T-cell (primary cell): Measurements from ENCODE around the gene SF3A1. TPM values are rescaled to one million over a fixed set of nuclear protein-coding genes. Genes with fewer than 3 reads are reported as not detected.

Experiments used
- ATAC-seq, 4 experiments: fragments of 200-7000 bp in 3 of 4; fragments of 150-1000 bp in 1 of 4; cut with Tn5 transposase; replicated peaks in 1 of 4; 1 replicate in 3 of 4; 2 replicates in 1 of 4; pipeline ENCODE4 v1.10.0; 2021; ENCODE audit warnings: moderate library complexity in 3 of 4, mild to moderate bottlenecking in 2 of 4, moderate number of reproducible peaks in 1 of 4
- CTCF ChIA-PET, 2 donors: fragments of 300-600 bp; sonication (Branson Sonifier 250); formaldehyde crosslinking; loops; one replicate each; lab custom pipeline; 2022; ENCODE audit warnings: antibody characterized with exemption in 2 of 2; lab: Charles Lee
- POLR2A ChIA-PET, 2 donors: fragments of 300-600 bp; sonication (Branson Sonifier 250); formaldehyde crosslinking; loops; one replicate each; lab custom pipeline; 2022; ENCODE audit warnings: antibody characterized with exemption in 2 of 2; lab: Charles Lee
- DNase-seq, 35 experiments: peaks; one replicate each; pipeline versions ENCODE4 v3.0.0 to v3.0.0-alpha.2; 2013 to 2023
- H3K27ac ChIP-seq: one replicate; pipeline ENCODE4 v1.5.1; 2013; ENCODE audit warnings: low read length
- H3K27me3 ChIP-seq, 2 experiments: replicated peaks in 1 of 2; 1 replicate in 1 of 2; 2 replicates in 1 of 2; pipeline versions ENCODE4 v1.6.1 to v1.7.0; 2013; ENCODE audit warnings: low read length in 1 of 2, mixed read lengths in 1 of 2; ENCODE audit not compliant: control insufficient read depth in 2 of 2, insufficient read depth in 2 of 2; ENCODE audit errors: extremely low read depth in 1 of 2
- H3K36me3 ChIP-seq, 2 donors: 1 replicate in 1 of 2; 2 replicates in 1 of 2; pipeline versions ENCODE4 v1.6.1 to v1.7.0; 2013; ENCODE audit warnings: low read length in 1 of 2; ENCODE audit not compliant: control insufficient read depth in 2 of 2, insufficient read depth in 1 of 2; ENCODE audit errors: extremely low read depth in 1 of 2
- H3K4me1 ChIP-seq, 2 experiments: 1 replicate in 1 of 2; 2 replicates in 1 of 2; pipeline versions ENCODE4 v1.6.1 to v1.7.0; 2013; ENCODE audit warnings: low read length in 2 of 2, mixed read lengths in 1 of 2; ENCODE audit not compliant: insufficient read depth in 2 of 2, control insufficient read depth in 1 of 2; ENCODE audit errors: extremely low read depth in 1 of 2
- H3K4me3 ChIP-seq, 2 donors: 1 replicate in 1 of 2; 2 replicates in 1 of 2; pipeline versions ENCODE4 v1.5.1 to v1.7.0; 2013; ENCODE audit warnings: mild to moderate bottlenecking in 2 of 2, low read length in 1 of 2, moderate library complexity in 1 of 2; ENCODE audit not compliant: control insufficient read depth in 1 of 2; ENCODE audit errors: extremely low read depth in 1 of 2
- H3K9me3 ChIP-seq: 2 replicates; pipeline ENCODE4 v1.7.0; 2013
- H3K27ac Mint-ChIP-seq, 2 donors: one replicate each; pipeline ENCODE4 v1.8.0; 2020 to 2021; ENCODE audit warnings: mild to moderate bottlenecking in 2 of 2, mixed read lengths in 2 of 2
- H3K27me3 Mint-ChIP-seq, 2 donors: one replicate each; pipeline ENCODE4 v1.8.0; 2021 to 2022; ENCODE audit warnings: mixed read lengths in 2 of 2
- H3K36me3 Mint-ChIP-seq: one replicate; pipeline ENCODE4 v1.8.0; 2021; ENCODE audit warnings: mixed read lengths
- H3K4me1 Mint-ChIP-seq, 3 donors: one replicate each; pipeline ENCODE4 v1.8.0; 2020 to 2022; ENCODE audit warnings: mixed read lengths in 3 of 3, mild to moderate bottlenecking in 1 of 3
- H3K4me3 Mint-ChIP-seq, 3 donors: one replicate each; pipeline ENCODE4 v1.8.0; 2020 to 2022; ENCODE audit warnings: mild to moderate bottlenecking in 3 of 3, mixed read lengths in 3 of 3, moderate library complexity in 3 of 3
- H3K9me3 Mint-ChIP-seq, 3 donors: one replicate each; pipeline ENCODE4 v1.8.0; 2020 to 2022; ENCODE audit warnings: mixed read lengths in 3 of 3
- WGBS: methylation state at CpG from one replicate; pipeline ENCODE4 v1.1.5; 2013; ENCODE audit warnings: missing lambda C conversion rate; ENCODE audit not compliant: insufficient coverage; 5-methylcytosine and 5-hydroxymethylcytosine counted together
- total RNA-seq, 35 experiments: library from RNA in 6 of 35; stranded (reverse) in 6 of 35; fragments of 120-200 nt in 1 of 35; gene quantifications; one replicate each; pipeline versions ENCODE4 v1.2.1 to v1.2.4 and lab custom pipeline; 2013 to 2026

Gene SF3A1
- total RNA-seq, 5 donors from 2014 or later (not counting 1 experiment from before 2014, with no cell fraction given), result 272 to 323 (median 292) TPM

DNA sequence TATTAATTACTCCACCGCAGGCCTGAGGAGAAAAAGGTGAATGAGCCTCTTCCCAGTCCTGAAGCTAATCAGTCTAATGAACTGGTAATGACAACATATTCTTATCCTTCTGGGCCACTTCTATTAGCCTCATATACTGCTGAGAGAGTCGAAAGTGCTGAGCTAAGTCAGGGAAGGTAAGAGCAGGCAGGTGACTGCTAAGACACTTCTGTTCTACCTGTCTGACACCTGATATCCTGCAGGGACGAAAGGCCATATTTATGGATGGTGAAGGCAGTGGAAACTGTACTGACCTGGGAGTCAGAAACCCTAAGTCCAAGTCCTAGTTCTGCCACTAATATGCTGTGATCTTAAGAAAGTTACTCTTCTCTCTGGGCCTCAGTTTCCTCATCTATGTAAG lies 33.4 kb downstream of the SF3A1 start:
- DNase-seq (no peak), ATAC-seq (no peak)
- no peaks in the 10 kb centered on the region for H3K9me3 ChIP-seq
- POLR2A ChIA-PET, result interaction anchor here in 1 of 2 donors (0.6 to 1.7 kb wide), 3 partner anchors 9 to 16 kb away, joined by 3 to 5 read pairs (median 5); no protein-coding TSS in a partner anchor
- H3K4me3 ChIP-seq, result no peak overlapping the region
- H3K9me3 Mint-ChIP-seq, result no peaks in the 10 kb centered on the region
- peak overlapping the region; percentile 13 to 87 (median 82) for H3K4me3 Mint-ChIP-seq
- CTCF ChIA-PET, result interaction anchor here (0.9 to 2.3 kb wide), 6 partner anchors 14 to 126 kb away, joined by 3 to 14 read pairs (median 4); partner anchors contain the start of gene CASTOR1 (in 1 of the 2)
- WGBS, result 80% methylated on average over 2 of the region's 3 CpGs
- peaks cover 54 to 89% of the 10 kb centered on the region in 2 experiments for H3K4me1 ChIP-seq
- H3K4me1 Mint-ChIP-seq, result peaks cover 81 to 87% (median 86%) of the 10 kb centered on the region in 3 donors
- H3K36me3 ChIP-seq, result peaks cover 8 to 34% of the 10 kb centered on the region in 2 donors
- peaks cover 25% of the 10 kb centered on the region for H3K36me3 Mint-ChIP-seq
- H3K27me3 Mint-ChIP-seq, result no peaks in the 10 kb centered on the region
- no peak overlapping the region for H3K27ac ChIP-seq
- H3K27me3 ChIP-seq, result no peaks in the 10 kb centered on the region
- H3K27ac Mint-ChIP-seq, result peak overlapping the region; percentile 90 to 91

- H3K27me3 Mint-ChIP-seq, result no peaks in the 10 kb centered on the region
- H3K27ac Mint-ChIP-seq, result peak overlapping the region; percentile 91
- peaks cover 31% of the 10 kb centered on the region for H3K36me3 Mint-ChIP-seq
- DNase-seq, result no peak
- Histone ChIP-seq H3K4me1 (peaks cover 53 to 98% of the 10 kb centered on the region in 2 experiments), H3K4me3 (no peak overlapping the region), H3K27me3 (no peaks in the 10 kb centered on the region), H3K36me3 (peaks cover 8 to 45% of the 10 kb centered on the region in 2 donors), H3K27ac (peak overlapping the region; percentile 33), H3K9me3 (no peaks in the 10 kb centered on the region)
- WGBS, result no CpG with 5 or more reads among the region's 2 CpGs
- H3K9me3 Mint-ChIP-seq, result no peaks in the 10 kb centered on the region
- ATAC-seq, result no peak
- ChIA-PET CTCF (interaction anchor here in 1 of 2 donors (0.7 to 1.6 kb wide), 2 partner anchors 11 to 956 kb away, joined by 3 read pairs; no protein-coding TSS in a partner anchor), POLR2A (interaction anchor here in 1 of 2 donors (0.7 kb wide), 1 partner anchor 94 kb away, joined by 4 read pairs; no protein-coding TSS in a partner anchor)
- peaks cover 87 to 93% (median 92%) of the 10 kb centered on the region in 3 donors for H3K4me1 Mint-ChIP-seq
- peak overlapping the region in 1 of 3 donors; percentile 73 for H3K4me3 Mint-ChIP-seq
These were observed 35.2 kb downstream of the SF3A1 start for GRCh38 chr22:30321461-30321860.

DNA sequence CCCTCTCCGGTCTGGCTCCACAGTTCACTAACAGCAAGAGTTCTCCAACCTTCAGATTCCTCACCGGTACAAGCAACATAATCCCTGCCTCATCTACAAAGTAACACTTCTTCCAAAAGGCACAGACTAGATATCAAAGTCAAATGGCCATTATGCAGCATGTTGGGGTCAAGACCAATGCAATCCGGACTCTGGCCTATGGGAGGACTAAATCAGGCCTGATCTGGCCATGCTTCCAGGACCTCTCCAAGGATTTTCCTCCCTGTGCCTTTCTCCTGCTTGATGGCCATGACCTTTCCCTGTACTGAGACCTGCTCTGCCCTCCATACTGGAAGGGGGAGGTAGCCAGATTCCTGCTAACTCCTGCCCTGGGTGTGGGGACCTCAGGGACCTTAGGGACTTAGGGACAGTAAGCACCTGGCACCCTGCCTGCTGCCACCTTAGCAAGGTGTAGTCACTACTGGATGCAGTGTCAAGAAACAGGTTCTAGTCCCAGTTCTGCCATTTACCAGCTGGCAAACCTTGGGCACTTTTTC lies 36.6 kb downstream of the SF3A1 start:
- peak overlapping the region in 1 of 3 donors; percentile 73 for H3K4me3 Mint-ChIP-seq
- no peak for DNase-seq
- H3K27ac ChIP-seq, result no peak overlapping the region
- ChIA-PET CTCF (no interaction called here), POLR2A (no interaction called here)
- peaks cover 94 to 97% (median 96%) of the 10 kb centered on the region in 3 donors for H3K4me1 Mint-ChIP-seq
- H3K36me3 ChIP-seq, result peaks cover 8 to 49% of the 10 kb centered on the region in 2 donors
- 97% methylated on average over 3 of the region's 3 CpGs for WGBS
- peak overlapping the region; percentile 91 for H3K27ac Mint-ChIP-seq
- H3K9me3 Mint-ChIP-seq, result no peaks in the 10 kb centered on the region
- no peaks in the 10 kb centered on the region for H3K9me3 ChIP-seq
- ATAC-seq, result no peak
- peaks cover 35% of the 10 kb centered on the region for H3K36me3 Mint-ChIP-seq
- H3K4me1 ChIP-seq, result peaks cover 59 to 100% of the 10 kb centered on the region in 2 experiments
- no peaks in the 10 kb centered on the region for H3K27me3 Mint-ChIP-seq
- H3K27me3 ChIP-seq, result no peaks in the 10 kb centered on the region
- no peak overlapping the region for H3K4me3 ChIP-seq

DNA sequence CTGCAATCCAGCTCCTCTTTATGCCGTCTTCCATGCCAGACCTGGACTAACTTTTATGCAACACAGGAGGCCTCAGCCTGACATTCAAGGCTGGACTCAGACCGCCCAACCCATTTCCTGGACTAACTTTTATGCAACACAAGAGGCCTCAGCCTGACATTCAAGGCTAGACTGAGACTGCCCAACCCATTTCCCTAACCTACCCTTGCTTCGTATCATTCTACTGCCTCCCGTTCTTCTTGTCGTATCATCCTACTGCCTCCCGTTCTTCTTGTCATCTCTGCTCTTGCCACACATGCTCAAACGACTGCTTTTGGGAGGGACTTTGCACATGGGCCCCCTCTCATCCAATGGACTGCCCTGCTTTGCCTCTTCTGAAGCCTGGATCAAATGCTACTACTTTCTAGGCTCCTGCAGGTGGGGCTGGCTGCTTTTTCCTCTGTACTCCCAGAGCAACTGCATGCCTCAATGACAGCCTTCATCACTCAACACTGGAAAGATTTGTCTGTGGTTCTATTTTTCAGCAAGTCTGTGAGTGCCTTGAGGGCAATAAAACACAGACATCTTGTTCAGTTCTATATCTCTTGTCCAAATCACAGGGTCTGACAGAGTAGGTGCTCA lies 37.8 kb downstream of the SF3A1 start:
- peaks cover 58 to 100% of the 10 kb centered on the region in 2 experiments for H3K4me1 ChIP-seq
- H3K27me3 ChIP-seq, result no peaks in the 10 kb centered on the region
- Mint-ChIP-seq H3K9me3 (no peaks in the 10 kb centered on the region), H3K4me3 (peak overlapping the region in 1 of 3 donors; percentile 73), H3K36me3 (peaks cover 36% of the 10 kb centered on the region), H3K4me1 (peaks cover 94 to 97% (median 96%) of the 10 kb centered on the region in 3 donors), H3K27me3 (no peaks in the 10 kb centered on the region), H3K27ac (peak overlapping the region; percentile 91)
- ChIA-PET CTCF (interaction anchor here in 1 of 2 donors (1.6 kb wide), 1 partner anchor 9 kb away, joined by 4 read pairs; no protein-coding TSS in a partner anchor), POLR2A (interaction anchor here in 1 of 2 donors (0.5 kb wide), 1 partner anchor 853 kb away, joined by 3 read pairs; no protein-coding TSS in a partner anchor)
- 80% methylated on average over 7 of the region's 7 CpGs for WGBS
- H3K9me3 ChIP-seq, result no peaks in the 10 kb centered on the region
- DNase-seq (no peak), ATAC-seq (peak in 1 of 4 experiments; percentile 44)
- H3K4me3 ChIP-seq, result no peak overlapping the region
- H3K36me3 ChIP-seq, result peaks cover 8 to 47% of the 10 kb centered on the region in 2 donors
- H3K27ac ChIP-seq, result no peak overlapping the region

- Histone ChIP-seq H3K27ac (peak overlapping the region; percentile 6), H3K4me1 (peaks cover 64 to 99% of the 10 kb centered on the region in 2 experiments)
These were observed 38.9 kb downstream of the SF3A1 start for GRCh38 chr22:30317778-30318177.

More at GRCh38 chr22:30317778-30318177, 38.9 kb downstream of the SF3A1 start:
- H3K9me3 ChIP-seq, result no peaks in the 10 kb centered on the region
- peak overlapping the region in 1 of 3 donors; percentile 73 for H3K4me3 Mint-ChIP-seq
- no peaks in the 10 kb centered on the region for H3K27me3 ChIP-seq
- no CpG with 5 or more reads among the region's 1 CpG for WGBS
- ATAC-seq, result no peak
- H3K27me3 Mint-ChIP-seq, result no peaks in the 10 kb centered on the region
- CTCF ChIA-PET, result no interaction called here
- H3K4me3 ChIP-seq, result no peak overlapping the region
- peaks cover 92 to 95% (median 94%) of the 10 kb centered on the region in 3 donors for H3K4me1 Mint-ChIP-seq
- H3K36me3 ChIP-seq, result peaks cover 8 to 45% of the 10 kb centered on the region in 2 donors
- POLR2A ChIA-PET, result interaction anchor here in 1 of 2 donors (0.7 kb wide), 1 partner anchor 14 kb away, joined by 3 read pairs; no protein-coding TSS in a partner anchor
- peak overlapping the region; percentile 91 for H3K27ac Mint-ChIP-seq
- peaks cover 36% of the 10 kb centered on the region for H3K36me3 Mint-ChIP-seq
- no peak for DNase-seq
- H3K9me3 Mint-ChIP-seq, result no peaks in the 10 kb centered on the region
